IPS DF 4.7 (cell line): ENCODE results near the gene TLR9.

Experiments
- DNase-seq: peaks from one replicate; pipeline ENCODE4 v3.0.0-alpha.2; 2013; ENCODE audit warnings: low spot score; ENCODE audit errors: extremely low read depth

TLR9 gene

DNA sequence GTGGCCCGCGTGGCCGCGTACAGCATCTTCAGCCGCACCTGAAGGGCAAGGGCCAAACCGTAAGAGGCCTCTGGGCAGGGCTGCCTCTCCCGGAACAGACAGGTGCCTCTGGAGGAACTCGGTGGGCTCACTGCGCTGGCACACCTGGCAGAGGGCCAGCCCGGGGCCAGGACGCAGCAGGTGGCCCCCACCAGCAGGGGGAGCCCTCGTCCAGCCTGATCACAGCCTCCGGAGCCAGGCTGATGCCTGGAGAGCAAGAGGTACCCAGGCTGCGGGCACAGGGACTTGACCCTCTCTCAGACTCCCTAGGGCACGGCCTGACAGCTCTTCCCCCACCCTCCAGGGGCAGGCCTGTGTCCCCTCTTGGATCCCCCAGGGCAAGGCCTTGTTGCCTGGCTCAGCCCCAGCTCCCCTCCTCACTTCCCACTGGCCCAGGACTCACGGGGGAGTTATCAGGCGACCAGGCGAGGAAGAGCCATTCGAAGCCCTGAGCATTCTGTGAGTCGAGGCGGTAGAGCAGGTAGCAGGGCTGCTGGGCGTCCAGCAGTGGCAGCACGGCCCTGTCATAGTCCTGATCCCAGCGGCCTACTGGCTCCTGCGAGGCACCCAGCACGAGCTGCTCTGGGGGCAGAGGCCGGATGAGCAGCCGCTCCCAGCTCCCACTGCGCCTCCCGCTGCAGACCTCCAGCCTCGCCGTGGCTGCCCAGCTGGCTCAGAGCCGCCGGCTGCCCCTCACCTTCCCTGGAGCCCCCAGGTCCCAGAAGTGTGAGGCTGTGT is 6.2 kb upstream of the TLR9 start:
- no peak for DNase-seq

DNA sequence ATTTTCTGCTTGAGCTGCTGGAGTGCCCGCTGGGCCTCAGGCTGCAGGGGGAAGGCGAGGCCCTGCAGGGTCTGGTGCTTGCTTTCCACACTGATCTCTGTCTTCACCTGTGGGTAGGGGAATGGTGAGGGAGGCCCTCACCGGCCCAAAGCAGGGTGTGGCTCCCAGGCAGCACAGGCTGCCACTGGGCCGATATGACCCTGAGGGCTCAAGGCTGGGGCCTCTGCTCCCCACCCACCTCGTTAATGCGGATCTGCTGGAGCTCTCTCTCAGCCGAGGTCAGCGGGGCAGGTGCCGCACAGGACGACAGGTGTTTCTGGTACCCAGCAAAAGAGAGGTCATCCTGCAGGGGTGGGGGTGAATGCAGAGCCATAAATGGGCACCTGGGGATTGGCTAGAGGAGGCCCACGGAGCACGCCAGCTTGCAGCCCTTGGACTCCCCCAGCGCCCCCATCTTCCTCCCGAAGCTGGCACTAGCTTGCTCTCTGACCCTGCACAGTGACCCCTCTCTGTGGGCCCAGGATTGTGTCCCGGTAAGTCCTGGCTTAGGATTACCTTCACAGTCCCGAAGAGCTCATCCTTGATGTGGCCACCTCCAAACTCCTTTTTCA is 5.5 kb upstream of the TLR9 start:
- no peak for DNase-seq

DNA sequence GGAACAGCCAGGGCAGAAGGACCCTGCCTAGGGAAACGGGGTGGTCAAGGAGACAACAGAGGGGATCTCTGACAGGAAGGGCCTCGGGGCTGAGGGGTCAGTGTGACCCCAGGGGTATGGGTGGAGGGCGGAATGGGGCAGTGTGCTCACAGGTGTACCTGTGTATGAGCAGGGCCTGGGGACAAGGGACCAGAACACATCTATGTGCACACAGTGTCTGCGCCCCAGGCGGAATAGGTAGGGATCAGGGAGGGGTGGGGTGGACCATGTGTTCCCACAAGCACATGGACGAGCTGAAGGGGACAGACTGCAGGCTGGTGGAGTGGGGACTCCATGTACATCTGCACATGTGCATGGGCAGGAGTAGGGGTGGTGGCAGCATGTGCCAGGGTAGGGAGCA is 5.0 kb upstream of the TLR9 start:
- no peak for DNase-seq

DNA sequence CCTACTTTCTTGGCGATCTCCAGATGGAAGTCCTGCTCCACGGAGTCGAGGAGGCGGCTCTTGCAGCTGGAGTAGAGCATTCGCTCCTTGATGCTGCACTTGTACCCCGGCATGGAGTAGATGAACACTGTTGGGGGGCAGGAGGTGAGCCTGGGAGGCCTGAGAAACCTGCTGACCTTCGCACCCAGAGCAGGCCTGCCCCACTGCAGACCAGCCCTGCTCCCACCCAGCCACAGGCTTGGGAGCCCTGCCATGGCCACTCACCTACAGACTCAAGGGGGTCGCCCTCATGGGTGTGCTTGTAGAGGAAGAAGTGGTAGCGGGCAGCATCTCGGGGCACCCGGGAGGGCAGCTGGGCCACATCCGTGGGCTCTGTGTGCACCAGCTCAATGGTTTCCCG is 4.2 kb upstream of the TLR9 start:
- DNase-seq, result no peak

DNA sequence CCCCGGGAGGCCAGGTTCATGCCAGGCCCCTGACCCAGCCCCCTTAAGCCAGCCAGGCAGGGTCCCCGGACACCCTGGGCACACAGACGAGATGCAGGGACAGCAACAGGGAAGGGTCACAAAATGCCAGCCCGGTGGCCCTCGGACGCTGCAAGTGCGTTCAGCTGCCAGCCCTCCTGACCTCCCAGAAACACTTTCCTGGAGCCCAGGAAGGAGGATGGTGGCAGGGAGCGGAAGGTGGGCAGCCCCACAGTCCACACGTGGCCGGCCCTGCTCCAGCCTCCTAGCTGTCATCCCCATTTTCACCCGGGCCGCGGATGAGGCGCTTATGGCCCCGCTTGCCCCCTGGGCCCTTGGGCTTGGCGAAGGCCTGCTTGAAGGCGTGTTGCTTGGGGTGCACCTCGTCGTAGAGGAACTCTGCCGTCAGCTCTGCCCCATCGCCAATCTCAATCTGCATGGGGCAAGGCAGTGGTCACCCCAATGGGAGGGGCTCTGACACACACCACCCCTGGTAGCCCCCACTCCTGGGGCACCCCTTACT is 3.4 kb upstream of the TLR9 start:
- no peak for DNase-seq

DNA sequence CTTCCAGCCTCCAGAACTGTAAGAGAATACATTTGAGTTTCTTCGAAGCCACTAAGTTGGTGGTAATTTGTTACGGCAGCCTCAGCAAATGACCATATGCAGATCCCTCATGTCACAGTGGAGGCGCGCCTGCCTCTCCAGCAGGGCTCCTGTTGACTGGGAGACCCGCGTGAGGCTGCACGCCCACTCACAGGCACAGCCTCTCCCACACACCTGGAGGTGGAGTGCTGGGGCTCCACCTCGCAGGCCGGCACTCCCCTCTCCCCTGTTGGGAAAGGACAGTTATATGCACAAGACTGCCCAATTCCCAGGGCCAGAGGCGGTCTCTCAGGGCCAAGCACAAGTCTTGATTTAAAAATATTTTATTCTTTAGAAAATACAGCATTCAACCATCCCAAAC is 2.8 kb upstream of the TLR9 start:
- no peak for DNase-seq

DNA sequence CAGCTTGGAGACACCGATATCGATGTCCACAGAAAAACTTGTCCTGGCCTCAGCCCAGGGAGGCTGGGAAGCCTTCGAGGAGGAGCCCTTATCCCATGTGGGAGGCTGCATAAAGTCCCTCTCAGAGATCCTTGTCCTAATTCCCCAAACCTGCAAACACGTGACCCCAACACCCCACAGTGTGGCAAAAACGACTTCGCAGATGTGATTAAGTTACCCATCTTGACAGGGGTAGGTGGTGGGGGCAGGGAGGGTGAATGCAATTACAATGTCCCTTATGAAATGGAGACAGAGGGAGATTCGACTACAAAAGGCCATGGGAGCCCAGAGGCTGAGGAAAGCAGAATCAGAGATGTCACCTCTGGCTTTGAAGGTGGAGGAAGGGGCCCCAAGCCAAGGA is 2.3 kb upstream of the TLR9 start:
- no peak for DNase-seq

DNA sequence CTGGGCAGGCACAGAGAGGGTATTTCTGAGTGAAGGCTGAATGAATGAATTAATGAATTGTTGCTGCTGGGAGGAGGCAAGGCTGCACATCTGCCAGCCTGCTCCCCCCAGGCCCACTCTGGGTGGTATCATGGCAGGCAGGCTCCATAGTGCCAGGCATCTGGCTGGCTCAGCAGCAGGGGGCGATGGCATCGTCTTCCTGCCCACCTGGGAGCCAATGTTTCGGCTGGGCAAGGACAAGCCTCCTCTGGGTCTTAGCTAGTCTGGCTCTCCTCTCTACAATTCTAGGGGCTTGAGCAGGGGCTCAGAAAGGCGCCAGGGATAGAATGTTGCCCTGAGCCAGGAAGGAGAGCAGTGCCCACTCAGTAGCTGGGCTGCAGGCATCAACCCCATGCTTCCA is 1.7 kb upstream of the TLR9 start:
- no peak for DNase-seq

DNA sequence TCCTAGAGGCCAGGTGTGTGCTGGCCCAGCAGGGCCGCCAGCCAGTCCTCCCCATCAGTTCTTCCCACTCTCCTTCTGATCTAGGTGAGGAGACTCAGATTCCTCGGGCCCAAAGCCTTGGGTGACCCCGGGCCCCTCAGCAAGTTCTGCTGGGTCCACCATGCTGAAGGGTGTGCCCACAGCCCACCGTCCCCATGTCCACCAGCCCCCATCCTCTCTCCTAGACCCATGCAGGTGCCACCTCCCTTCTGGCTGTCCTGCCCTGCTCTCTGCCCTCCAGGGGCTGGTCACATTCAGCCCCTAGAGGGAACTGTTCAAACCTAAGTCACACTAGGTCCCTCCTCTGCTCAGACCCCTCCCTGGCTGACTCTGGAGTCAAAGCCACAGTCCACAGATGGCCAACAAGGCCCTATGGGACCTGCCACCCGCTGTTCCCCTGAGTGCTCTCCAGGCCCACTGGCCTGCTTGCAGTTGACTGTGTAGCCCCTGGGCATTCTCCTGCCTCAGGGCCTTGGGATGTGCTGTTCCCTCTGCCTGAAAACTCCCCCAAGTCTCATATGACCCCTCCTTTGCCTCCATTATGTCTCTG is 878 bp upstream of the TLR9 start:
- no peak for DNase-seq

DNA sequence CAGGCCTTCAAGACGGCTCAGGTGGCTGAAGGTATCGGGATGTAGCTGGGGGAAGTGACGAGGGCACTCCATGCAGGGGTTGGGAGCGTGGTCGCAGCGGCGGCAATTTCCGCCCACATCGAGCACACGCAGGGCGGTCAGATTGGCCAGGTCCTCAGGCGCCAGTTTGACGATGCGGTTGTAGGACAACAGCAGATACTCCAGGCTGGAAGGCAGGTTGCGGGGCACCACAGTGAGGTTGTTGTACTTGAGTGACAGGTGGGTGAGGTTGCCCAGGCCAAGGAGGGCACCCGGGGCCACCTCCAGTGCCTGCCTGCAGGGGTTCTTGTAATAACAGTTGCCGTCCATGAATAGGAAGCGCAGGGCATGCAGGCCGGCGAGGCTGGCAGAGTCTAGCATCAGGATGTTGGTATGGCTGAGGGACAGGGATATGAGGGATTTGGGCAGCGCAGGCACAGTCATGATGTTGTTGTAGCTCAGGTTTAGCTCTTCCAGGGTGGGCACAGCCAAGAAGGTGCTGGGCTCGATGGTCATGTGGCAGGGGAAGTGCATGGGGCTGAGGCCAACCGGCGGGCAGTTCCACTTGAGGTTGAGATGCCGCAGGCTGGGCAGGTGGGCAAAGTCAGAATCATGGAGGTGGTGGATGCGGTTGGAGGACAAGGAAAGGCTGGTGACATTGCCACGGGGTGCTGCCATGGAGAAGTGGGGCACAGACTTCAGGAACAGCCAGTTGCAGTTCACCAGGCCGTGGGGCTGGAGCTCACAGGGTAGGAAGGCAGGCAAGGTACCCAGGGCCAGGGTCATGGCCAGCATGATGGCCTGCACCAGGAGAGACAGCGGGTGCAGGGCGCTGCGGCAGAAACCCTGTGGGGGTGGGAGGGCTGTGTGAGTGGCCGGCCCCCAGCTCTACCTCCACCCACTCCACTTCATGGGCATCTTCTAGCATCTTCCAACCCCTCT is 1.7 kb downstream of the TLR9 start:
- DNase-seq, result no peak

DNA sequence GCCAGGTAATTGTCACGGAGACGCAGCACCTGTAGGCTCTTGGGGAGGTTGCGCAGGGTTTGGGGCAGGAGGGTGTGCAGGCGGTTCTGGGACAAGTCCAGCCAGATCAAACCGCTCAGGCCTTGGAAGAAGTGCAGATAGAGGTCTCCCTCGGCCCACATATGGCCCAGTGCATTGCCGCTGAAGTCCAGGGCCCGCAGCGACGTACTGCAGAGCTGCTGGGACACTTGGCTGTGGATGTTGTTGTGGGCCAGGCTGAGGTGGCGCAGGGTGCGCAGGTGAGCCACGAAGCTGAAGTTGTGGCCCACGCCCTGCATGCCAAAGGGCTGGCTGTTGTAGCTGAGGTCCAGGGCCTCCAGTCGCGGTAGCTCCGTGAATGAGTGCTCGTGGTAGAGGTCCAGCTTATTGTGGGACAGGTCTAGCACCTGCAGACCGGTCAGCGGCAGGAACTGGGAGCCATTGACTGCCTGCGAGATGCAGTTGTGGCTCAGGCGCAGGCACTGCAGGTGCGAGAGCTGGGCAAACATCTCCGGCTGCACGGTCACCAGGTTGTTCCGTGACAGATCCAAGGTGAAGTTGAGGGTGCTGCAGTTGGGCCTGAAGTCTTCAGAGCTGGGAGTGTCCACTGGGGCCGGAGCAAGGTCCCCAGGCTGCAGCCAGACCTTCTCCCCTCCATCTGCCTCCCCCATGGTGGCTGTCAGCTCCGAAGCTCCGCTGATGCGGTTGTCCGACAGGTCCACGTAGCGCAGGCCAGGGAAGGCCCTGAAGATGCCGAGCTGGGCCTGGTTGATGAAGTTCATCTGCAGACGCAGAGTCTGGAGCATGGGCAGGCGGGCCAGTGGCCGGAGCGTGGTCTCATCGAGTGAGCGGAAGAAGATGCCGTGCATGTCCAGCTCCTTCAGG is 2.9 kb downstream of the TLR9 start:
- DNase-seq, result no peak

DNA sequence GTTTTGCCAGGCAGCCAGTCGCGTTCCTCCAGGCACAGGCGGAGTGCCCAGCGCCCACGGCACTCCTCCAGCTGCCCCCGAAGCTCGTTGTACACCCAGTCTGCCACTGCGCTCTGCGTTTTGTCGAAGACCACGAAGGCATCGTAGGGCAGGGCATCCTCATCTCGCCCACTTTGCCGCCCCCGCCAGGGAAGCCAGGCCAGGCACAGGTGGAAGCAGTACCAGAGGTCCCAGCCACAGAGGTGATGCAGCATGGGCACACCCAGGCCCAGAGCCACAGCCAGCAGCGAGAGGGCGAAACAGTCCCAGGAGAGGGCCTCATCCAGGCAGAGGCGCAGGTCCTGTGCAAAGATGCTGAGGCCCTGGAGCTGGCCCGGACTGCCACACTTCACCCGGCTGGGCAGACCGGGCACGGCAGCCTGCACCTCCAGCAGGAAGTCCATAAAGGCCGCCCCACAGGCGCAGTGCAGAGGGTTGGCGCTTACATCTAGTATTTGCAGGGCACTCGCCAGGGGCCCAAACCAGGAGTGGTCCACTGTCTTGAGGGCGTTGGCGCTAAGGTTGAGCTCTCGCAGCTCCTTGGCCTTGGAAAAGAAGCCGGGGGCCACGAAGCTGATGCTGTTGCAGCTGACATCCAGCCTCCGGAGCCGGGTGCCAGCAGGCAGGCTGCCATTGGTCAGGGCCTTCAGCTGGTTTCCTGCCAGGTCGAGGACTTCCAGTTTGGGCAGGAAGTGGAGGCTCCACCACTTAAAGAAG is 3.7 kb downstream of the TLR9 start:
- no peak for DNase-seq

DNA sequence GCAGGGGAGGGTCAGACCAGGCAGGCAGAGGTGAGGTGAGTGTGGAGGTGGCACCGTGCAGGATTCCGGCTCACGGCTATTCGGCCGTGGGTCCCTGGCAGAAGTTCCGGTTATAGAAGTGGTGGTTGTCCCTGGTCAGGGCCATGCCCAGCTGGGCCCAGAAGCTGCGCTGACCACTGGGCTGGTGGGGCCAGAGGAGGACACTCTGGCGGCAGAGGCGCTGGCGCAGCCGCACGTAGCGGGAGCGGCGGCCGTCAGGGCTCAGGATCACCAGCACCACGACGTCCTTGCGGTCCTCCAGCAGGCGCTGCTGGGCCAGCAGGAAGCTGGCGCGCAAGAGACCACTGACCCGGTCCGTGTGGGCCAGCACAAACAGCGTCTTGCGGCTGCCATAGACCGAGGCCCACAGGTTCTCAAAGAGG is 4.3 kb downstream of the TLR9 start:
- DNase-seq, result no peak

DNA sequence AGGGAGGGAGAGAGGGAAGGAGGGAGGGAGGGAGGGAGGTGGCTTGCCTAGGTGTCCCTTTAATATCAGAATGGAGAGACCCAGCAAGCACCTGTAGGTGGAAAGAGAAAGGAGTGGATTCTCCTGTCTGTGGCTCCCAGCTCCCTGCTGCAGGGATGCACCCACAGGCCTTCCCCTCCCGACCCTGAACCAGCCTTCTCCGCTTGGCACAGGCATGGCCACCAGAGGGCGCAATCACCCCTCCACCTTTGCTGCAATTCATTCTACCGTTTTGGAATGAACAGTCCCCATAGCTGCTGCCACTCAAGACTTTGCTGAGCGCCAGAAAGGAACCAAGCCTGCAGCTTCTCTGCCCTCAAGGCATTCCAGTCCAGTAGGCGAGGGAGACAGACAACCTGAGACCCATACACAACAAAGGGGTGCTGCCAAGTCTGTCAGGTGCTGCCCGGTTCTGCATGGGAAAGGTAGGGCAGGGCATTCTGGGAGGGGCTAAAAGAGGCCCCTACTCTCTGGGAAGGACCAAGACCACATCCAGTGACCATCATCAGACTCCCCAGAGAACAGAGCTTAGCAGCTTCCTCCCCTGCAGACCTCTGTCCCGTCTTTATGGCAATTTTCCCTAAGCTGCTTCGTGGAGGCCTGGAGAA is 4.9 kb downstream of the TLR9 start:
- no peak for DNase-seq

DNA sequence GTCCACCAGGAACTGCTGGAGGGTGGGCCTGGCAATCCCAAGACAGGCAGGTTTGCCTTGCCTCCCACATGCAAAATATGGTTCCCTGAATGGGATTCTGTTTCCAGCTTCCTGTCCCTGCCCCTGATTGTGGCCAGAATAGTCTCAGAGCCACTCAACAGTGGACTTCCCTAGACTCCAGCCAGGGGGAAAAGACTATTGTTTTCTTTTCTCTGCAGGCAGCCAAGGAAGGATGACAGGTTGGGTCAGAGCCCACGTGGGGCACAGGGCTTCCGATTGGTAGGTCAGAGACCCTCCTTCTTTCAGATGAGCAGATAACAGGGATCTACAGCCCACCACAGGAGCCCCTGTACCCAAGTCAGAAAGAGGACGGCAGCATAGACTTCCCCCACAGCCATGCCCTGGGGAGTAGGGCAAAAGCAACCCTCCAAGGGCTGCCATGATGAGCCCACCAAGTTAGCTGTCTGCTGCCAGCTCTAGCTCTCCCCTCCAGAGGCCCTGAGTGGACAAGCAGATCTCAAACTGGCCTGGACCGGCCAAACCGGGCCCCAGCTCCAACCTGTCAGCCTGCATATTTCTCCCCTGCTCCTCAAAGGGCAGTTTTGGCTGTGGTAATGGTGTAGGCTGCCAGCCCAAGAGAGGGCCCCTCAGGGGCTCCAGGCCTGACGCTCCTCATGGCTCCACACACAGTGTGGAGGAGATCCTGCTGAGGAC is 6.4 kb downstream of the TLR9 start:
- DNase-seq, result no peak

DNA sequence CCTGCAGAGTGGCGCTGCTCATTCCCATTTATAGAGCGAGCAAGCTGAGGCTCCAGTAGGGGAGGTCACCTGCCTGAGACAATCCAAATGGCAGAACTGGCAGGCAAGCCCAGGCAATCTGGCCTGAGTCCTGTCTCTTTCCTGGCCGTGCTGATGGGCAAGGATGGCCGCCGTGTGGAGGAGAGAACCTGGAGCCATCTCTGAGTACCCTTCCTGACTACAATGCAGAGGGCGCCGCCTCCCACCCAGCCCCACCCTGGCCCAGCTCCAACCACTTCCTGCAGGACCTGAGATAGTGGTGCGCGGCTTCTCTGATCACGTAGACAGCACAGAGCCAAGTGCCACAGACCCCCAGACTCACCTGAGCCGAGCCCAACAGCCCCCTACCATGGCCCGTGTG is 7.0 kb downstream of the TLR9 start:
- no peak for DNase-seq

DNA sequence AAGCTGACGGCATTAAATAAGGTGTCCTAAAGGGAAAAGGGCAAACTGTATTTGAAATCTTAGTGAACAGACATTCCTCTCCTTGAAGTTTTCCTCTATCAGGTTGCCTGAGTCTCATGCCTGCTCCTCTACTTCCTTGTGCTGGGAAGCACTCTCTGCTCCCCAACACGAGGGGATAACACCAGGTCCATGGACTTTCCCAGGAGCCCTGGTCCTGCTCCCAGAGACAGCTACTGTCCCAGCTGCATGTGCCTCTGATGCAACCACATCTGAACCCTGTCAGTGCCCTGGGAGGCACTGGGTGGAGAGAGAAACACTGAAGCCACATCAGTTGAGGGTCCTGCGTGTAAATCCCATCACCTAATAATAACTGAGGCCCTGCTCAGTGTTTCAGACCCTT is 7.4 kb downstream of the TLR9 start:
- DNase-seq, result no peak

DNA sequence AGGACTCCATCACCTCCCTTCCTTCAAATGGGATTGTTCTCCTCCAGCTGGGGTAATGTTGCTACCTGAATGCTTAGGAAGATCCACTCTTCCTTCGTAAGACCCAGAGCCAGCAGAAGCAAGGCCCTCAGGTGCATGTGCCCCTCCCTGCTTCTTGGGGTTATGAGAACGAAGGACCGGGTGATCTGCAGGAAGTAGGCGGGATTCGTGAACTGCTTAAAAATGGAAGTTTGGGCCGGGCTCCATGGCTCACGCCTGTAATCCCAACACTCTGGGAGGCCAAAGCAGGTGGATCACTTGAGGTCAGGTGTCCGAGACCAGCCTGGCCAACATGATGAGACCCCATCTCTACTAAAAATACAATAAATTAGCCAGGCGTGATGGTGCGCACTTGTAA is 8.0 kb downstream of the TLR9 start:
- DNase-seq, result no peak
